GM20000 (cell line): ENCODE results near the gene ADGRD1.

Experiments used
- DNase-seq: peaks from one replicate; pipeline ENCODE4 v3.0.0; 2012; ENCODE audit warnings: low spot score
- CTCF ChIP-seq: IDR thresholded peaks from 2 replicates; pipeline ENCODE4 v1.5.1; 2012; ENCODE audit warnings: mild to moderate bottlenecking, control low read depth; ENCODE audit errors: extremely low read depth, missing control alignments

The ADGRD1 gene

GRCh38 chr12:131007740-131008117 is 54.0 kb downstream of the ADGRD1 start:
- TF ChIP-seq CTCF = no peak
- no peak for DNase-seq

GRCh38 chr12:131008131-131008912 is 54.6 kb downstream of the ADGRD1 start:
- no peak for TF ChIP-seq CTCF
- no peak for DNase-seq

- no peak for DNase-seq
- no peak for TF ChIP-seq CTCF
Measured at GRCh38 chr12:131008913-131009270, 55.2 kb downstream of the ADGRD1 start.

- TF ChIP-seq CTCF = no peak
Measured at GRCh38 chr12:131009595-131010395, 56.1 kb downstream of the ADGRD1 start.

GRCh38 chr12:131010396-131011131 is 56.9 kb downstream of the ADGRD1 start:
- no peak for TF ChIP-seq CTCF
- DNase-seq = no peak

More at GRCh38 chr12:131009595-131010395, 56.1 kb downstream of the ADGRD1 start:
- DNase-seq = no peak

- TF ChIP-seq CTCF = no peak
- no peak for DNase-seq
Measured at GRCh38 chr12:131011165-131012079, 57.7 kb downstream of the ADGRD1 start.
